H9 (cell line): ENCODE results near the gene SLC49A4. TPM values are rescaled to one million over a fixed set of nuclear protein-coding genes. Genes with fewer than 3 reads are reported as not detected.

ENCODE experiments used
- DNase-seq: peaks from one replicate; pipeline ENCODE4 v3.0.0-alpha.2; 2017
- H2AFZ ChIP-seq: one replicate; pipeline ENCODE4 v1.6.1; 2013; ENCODE audit warnings: mild to moderate bottlenecking, low read length, control low read depth, moderate library complexity
- H2AK5ac ChIP-seq: 2 replicates; pipeline ENCODE4 v1.6.1; 2013; ENCODE audit warnings: low read length, control low read depth, mixed read lengths; ENCODE audit not compliant: insufficient read length
- H2BK120ac ChIP-seq: one replicate; pipeline ENCODE4 v1.6.1; 2013; ENCODE audit warnings: low read depth, mild to moderate bottlenecking, low read length, control low read depth, inconsistent platforms; ENCODE audit not compliant: poor library complexity, severe bottlenecking
- H2BK12ac ChIP-seq: 2 replicates; pipeline ENCODE4 v1.6.1; 2013; ENCODE audit warnings: low read length, control low read depth, mixed read lengths, low read depth; ENCODE audit not compliant: insufficient read length
- H2BK15ac ChIP-seq: 2 replicates; pipeline ENCODE4 v1.6.1; 2013; ENCODE audit warnings: low read depth, low read length, control low read depth
- H2BK20ac ChIP-seq: one replicate; pipeline ENCODE4 v1.6.1; 2013; ENCODE audit warnings: low read depth, mild to moderate bottlenecking, low read length, control low read depth, inconsistent platforms; ENCODE audit not compliant: poor library complexity, severe bottlenecking
- H2BK5ac ChIP-seq: 2 replicates; pipeline ENCODE4 v1.6.1; 2013; ENCODE audit warnings: low read length, control low read depth, mixed read lengths; ENCODE audit not compliant: insufficient read length
- H3K14ac ChIP-seq: 2 replicates; pipeline ENCODE4 v1.6.1; 2013; ENCODE audit warnings: low read length, control low read depth; ENCODE audit not compliant: insufficient read depth
- H3K18ac ChIP-seq: 2 replicates; pipeline ENCODE4 v1.6.1; 2013; ENCODE audit warnings: low read depth, mild to moderate bottlenecking, mixed read lengths, low read length, control low read depth; ENCODE audit not compliant: insufficient read length
- H3K23ac ChIP-seq: 2 replicates; pipeline ENCODE4 v1.6.1; 2013; ENCODE audit warnings: low read length, control low read depth, mixed read lengths, low read depth; ENCODE audit not compliant: insufficient read length
- H3K23me2 ChIP-seq: 2 replicates; pipeline ENCODE4 v1.6.1; 2013; ENCODE audit warnings: low read depth, mild to moderate bottlenecking, mixed read lengths, low read length, control low read depth; ENCODE audit not compliant: insufficient read length, poor library complexity, severe bottlenecking
- H3K27ac ChIP-seq: 2 replicates; pipeline ENCODE4 v1.5.1; 2013; ENCODE audit warnings: low read length, control low read depth, mixed read lengths, low read depth; ENCODE audit not compliant: insufficient read length
- H3K27me3 ChIP-seq: 2 replicates; pipeline ENCODE4 v1.6.1; 2013; ENCODE audit warnings: low read length, control low read depth, inconsistent platforms; ENCODE audit not compliant: insufficient read depth
- H3K4ac ChIP-seq: 2 replicates; pipeline ENCODE4 v1.6.1; 2013; ENCODE audit warnings: low read depth, mild to moderate bottlenecking, control low read depth, inconsistent platforms, low read length, moderate library complexity
- H3K4me1 ChIP-seq: 2 replicates; pipeline ENCODE4 v1.6.1; 2013; ENCODE audit warnings: low read length, control low read depth, inconsistent platforms; ENCODE audit not compliant: insufficient read depth
- H3K4me2 ChIP-seq: 2 replicates; pipeline ENCODE4 v1.6.1; 2013; ENCODE audit warnings: low read length, control low read depth, mixed read lengths; ENCODE audit not compliant: insufficient read length, insufficient read depth
- H3K56ac ChIP-seq: 2 replicates; pipeline ENCODE4 v1.6.1; 2013; ENCODE audit warnings: low read depth, mild to moderate bottlenecking, mixed read lengths, low read length, control low read depth; ENCODE audit not compliant: insufficient read length
- H3K79me1 ChIP-seq: 2 replicates; pipeline ENCODE4 v1.6.1; 2013; ENCODE audit warnings: low read depth, mild to moderate bottlenecking, moderate library complexity, low read length, control low read depth, inconsistent platforms; ENCODE audit not compliant: insufficient read depth, poor library complexity, severe bottlenecking
- H3K79me2 ChIP-seq: 2 replicates; pipeline ENCODE4 v1.6.1; 2013; ENCODE audit warnings: low read length, control low read depth, inconsistent platforms; ENCODE audit not compliant: insufficient read depth
- H3K9ac ChIP-seq: 2 replicates; pipeline ENCODE4 v1.6.1; 2013; ENCODE audit warnings: low read length, control low read depth, mixed read lengths; ENCODE audit not compliant: insufficient read length; ENCODE audit errors: extremely low read depth
- H3K9me3 ChIP-seq: one replicate; pipeline ENCODE4 v1.6.1; 2013; ENCODE audit warnings: low read depth, low read length, inconsistent platforms; ENCODE audit not compliant: control insufficient read depth
- H3T11ph ChIP-seq: one replicate; pipeline ENCODE4 v1.6.1; 2013; ENCODE audit warnings: mild to moderate bottlenecking, low read length, control low read depth, inconsistent platforms
- H4K20me1 ChIP-seq: one replicate; pipeline ENCODE4 v1.6.1; 2013; ENCODE audit not compliant: control insufficient read depth, insufficient read length, insufficient read depth
- H4K5ac ChIP-seq: 2 replicates; pipeline ENCODE4 v1.6.1; 2013; ENCODE audit warnings: low read depth, mild to moderate bottlenecking, mixed read lengths, low read length, control low read depth; ENCODE audit not compliant: insufficient read length
- H4K8ac ChIP-seq: replicated peaks from 2 replicates; pipeline ENCODE4 v1.6.1; 2013; ENCODE audit warnings: low read length, control low read depth, mixed read lengths, low read depth; ENCODE audit not compliant: insufficient read length
- H4K91ac ChIP-seq: 2 replicates; pipeline ENCODE4 v1.6.1; 2013; ENCODE audit warnings: low read depth, mild to moderate bottlenecking, moderate library complexity, mixed read lengths, low read length, control low read depth; ENCODE audit not compliant: insufficient read length
- H3K27ac Mint-ChIP-seq, 3 experiments: 2 replicates in 2 of 3; 3 replicates in 1 of 3; pipeline ENCODE4 v1.8.0; 2020 to 2021; ENCODE audit warnings: mixed read lengths in 3 of 3, mild to moderate bottlenecking in 1 of 3, moderate library complexity in 1 of 3
- H3K27me3 Mint-ChIP-seq: 2 replicates; pipeline ENCODE4 v1.8.0; 2021; ENCODE audit warnings: low read depth, mild to moderate bottlenecking, moderate library complexity, mixed read lengths
- H3K36me3 Mint-ChIP-seq, 3 experiments: 2 replicates in 2 of 3; 3 replicates in 1 of 3; pipeline ENCODE4 v1.8.0; 2020 to 2021; ENCODE audit warnings: low read depth in 3 of 3, mixed read lengths in 3 of 3; ENCODE audit not compliant: insufficient read depth in 1 of 3
- H3K4me1 Mint-ChIP-seq, 2 experiments: 2 replicates each; pipeline ENCODE4 v1.8.0; 2020; ENCODE audit warnings: mixed read lengths in 2 of 2
- H3K4me3 Mint-ChIP-seq, 2 experiments: 2 replicates in 1 of 2; 3 replicates in 1 of 2; pipeline ENCODE4 v1.8.0; 2020 to 2021; ENCODE audit warnings: mild to moderate bottlenecking in 2 of 2, mixed read lengths in 2 of 2, moderate library complexity in 1 of 2
- H3K9me3 Mint-ChIP-seq, 2 experiments: 2 replicates in 1 of 2; 3 replicates in 1 of 2; pipeline ENCODE4 v1.8.0; 2020; ENCODE audit warnings: mild to moderate bottlenecking in 2 of 2, mixed read lengths in 2 of 2, moderate library complexity in 1 of 2
- CTCF ChIP-seq: fragments of 200-600 bp; sonication (generic); conservative IDR thresholded peaks from 3 replicates; pipeline ENCODE4 v1.8.0; 2021; ENCODE audit warnings: antibody characterized with exemption, mild to moderate bottlenecking
- WGBS: extraction: QIAGEN DNeasy Blood & Tissue Kit; methylation state at CpG from one replicate; pipeline ENCODE4 v1.1.7; 2013; ENCODE audit warnings: missing lambda C conversion rate, low lambda C conversion rate, mixed read lengths; ENCODE audit not compliant: insufficient read length; ENCODE audit errors: extremely low coverage; 5-methylcytosine and 5-hydroxymethylcytosine counted together
- total RNA-seq: library from RNA; stranded (reverse); gene quantifications from 2 replicates; pipeline ENCODE4 v1.2.1, GENCODE V29; 2021

Gene SLC49A4
- total RNA-seq, 1 experiment from 2014 or later = 10.7 TPM

GRCh38 chr3:122772827-122773226 lies 22.0 kb upstream of the SLC49A4 start:
- no peak for TF ChIP-seq CTCF
- no peak overlapping the region for H2AK5ac ChIP-seq
- Mint-ChIP-seq H3K9me3 (no peaks in the 10 kb centered on the region), H3K4me3 (no peak overlapping the region), H3K36me3 (peaks cover 0 to 6% (median 0%) of the 10 kb centered on the region in 3 experiments; a peak in 2 of 7 replicates), H3K4me1 (peaks cover 9 to 15% of the 10 kb centered on the region in 2 experiments), H3K27me3 (no peaks in the 10 kb centered on the region), H3K27ac (no peak overlapping the region)
- no peak overlapping the region for H3T11ph ChIP-seq
- no peak overlapping the region for H3K9ac ChIP-seq
- no peaks in the 10 kb centered on the region for H4K20me1 ChIP-seq
- H3K9me3 ChIP-seq = no peaks in the 10 kb centered on the region
- H2BK15ac ChIP-seq = no peak overlapping the region
- H2BK120ac ChIP-seq = no peak overlapping the region
- no peak overlapping the region for H3K18ac ChIP-seq
- no peak overlapping the region for H2BK5ac ChIP-seq
- no peak overlapping the region for H3K14ac ChIP-seq
- H3K4me2 ChIP-seq = no peak overlapping the region
- H2BK12ac ChIP-seq = no peak overlapping the region
- no peak for DNase-seq
- H4K5ac ChIP-seq = no peak overlapping the region
- H3K79me1 ChIP-seq = no peaks in the 10 kb centered on the region
- no peak overlapping the region for H3K27ac ChIP-seq
- H3K4ac ChIP-seq = no peak overlapping the region
- no peak overlapping the region for H4K8ac ChIP-seq
- H3K23ac ChIP-seq = no peak overlapping the region
- no peaks in the 10 kb centered on the region for H3K79me2 ChIP-seq
- H2BK20ac ChIP-seq = no peak overlapping the region
- no peak overlapping the region for H3K56ac ChIP-seq
- H2AFZ ChIP-seq = no peak overlapping the region
- no CpG with 5 or more reads among the region's 1 CpG for WGBS
- H3K27me3 ChIP-seq = no peaks in the 10 kb centered on the region
- no peaks in the 10 kb centered on the region for H3K4me1 ChIP-seq
- no peak overlapping the region for H4K91ac ChIP-seq
- no peaks in the 10 kb centered on the region for H3K23me2 ChIP-seq
